Astrocyte (in vitro differentiated cells and primary cell): Measurements from ENCODE around the gene KCNJ12. TPM values are rescaled to one million over a fixed set of nuclear protein-coding genes. Genes with fewer than 3 reads are reported as not detected.
"Not testable (repeated sequence)": the region's sequence is repeated elsewhere in the genome, so short reads cannot be mapped to it uniquely, and the experiment has no call there.

Source experiments
- DNase-seq: peaks from one replicate; pipeline ENCODE4 v3.0.0-alpha.2; 2010; ENCODE audit warnings: low read depth
- FAIRE-seq: peaks from 2 replicates; lab custom pipeline; 2011; peaks lifted over from hg19 to GRCh38; lab: Jason Lieb, UNC
- H2AFZ ChIP-seq: 2 replicates; pipeline ENCODE4 v1.6.0; 2012; ENCODE audit warnings: low read depth, low read length, inconsistent platforms
- H3K27ac ChIP-seq: 2 replicates; pipeline ENCODE4 v1.5.1; 2011; ENCODE audit warnings: low read depth, low read length, inconsistent platforms
- H3K27me3 ChIP-seq: 2 replicates; pipeline ENCODE4 v1.6.0; 2011; ENCODE audit warnings: low read length, inconsistent platforms; ENCODE audit not compliant: insufficient read depth
- H3K36me3 ChIP-seq: 2 replicates; pipeline ENCODE4 v1.5.1; 2011; ENCODE audit warnings: low read length, inconsistent platforms; ENCODE audit not compliant: insufficient read depth
- H3K4me1 ChIP-seq: 2 replicates; pipeline ENCODE4 v1.5.1; 2011; ENCODE audit warnings: low read length, inconsistent platforms; ENCODE audit not compliant: insufficient read depth
- H3K4me2 ChIP-seq: 2 replicates; pipeline ENCODE4 v1.6.0; 2012; ENCODE audit warnings: low read length, inconsistent platforms
- H3K4me3 ChIP-seq: 2 replicates; pipeline ENCODE4 v1.5.1; 2011; ENCODE audit warnings: low read depth, mild to moderate bottlenecking, low read length, inconsistent platforms; ENCODE audit not compliant: insufficient read depth
- H3K79me2 ChIP-seq: 2 replicates; pipeline ENCODE4 v1.6.0; 2012; ENCODE audit warnings: mild to moderate bottlenecking, low read length, inconsistent platforms; ENCODE audit not compliant: insufficient read depth
- H3K9ac ChIP-seq: 2 replicates; pipeline ENCODE4 v1.6.0; 2012; ENCODE audit warnings: mild to moderate bottlenecking, low read length, inconsistent platforms
- H3K9me3 ChIP-seq: 2 replicates; pipeline ENCODE4 v1.5.1; 2012; ENCODE audit warnings: low read depth, mild to moderate bottlenecking, low read length, inconsistent platforms; ENCODE audit not compliant: insufficient read depth
- H4K20me1 ChIP-seq: 2 replicates; pipeline ENCODE4 v1.6.0; 2012; ENCODE audit warnings: low read length, inconsistent platforms; ENCODE audit not compliant: insufficient read depth
- H3K27ac Mint-ChIP-seq: one replicate; pipeline ENCODE4 v1.8.0; 2021; ENCODE audit warnings: mild to moderate bottlenecking, mixed read lengths; ENCODE audit not compliant: unreplicated experiment
- H3K27me3 Mint-ChIP-seq: one replicate; pipeline ENCODE4 v1.8.0; 2021; ENCODE audit warnings: low read depth, mixed read lengths; ENCODE audit not compliant: unreplicated experiment
- H3K36me3 Mint-ChIP-seq: one replicate; pipeline ENCODE4 v1.8.0; 2021; ENCODE audit warnings: low read depth, mixed read lengths; ENCODE audit not compliant: unreplicated experiment
- H3K4me1 Mint-ChIP-seq: one replicate; pipeline ENCODE4 v1.8.0; 2021; ENCODE audit warnings: low read depth, mixed read lengths; ENCODE audit not compliant: unreplicated experiment
- H3K4me3 Mint-ChIP-seq: one replicate; pipeline ENCODE4 v1.8.0; 2021; ENCODE audit warnings: mild to moderate bottlenecking, moderate library complexity, mixed read lengths; ENCODE audit not compliant: unreplicated experiment
- H3K9me3 Mint-ChIP-seq: one replicate; pipeline ENCODE4 v1.8.0; 2021; ENCODE audit warnings: mild to moderate bottlenecking, mixed read lengths; ENCODE audit not compliant: unreplicated experiment
- total RNA-seq: library from RNA; stranded (reverse); gene quantifications from 2 replicates; pipeline ENCODE4 v1.2.1, GENCODE V29; 2021

KCNJ12 gene
- total RNA-seq, 1 donor from 2014 or later, result 1.2 TPM

DNA sequence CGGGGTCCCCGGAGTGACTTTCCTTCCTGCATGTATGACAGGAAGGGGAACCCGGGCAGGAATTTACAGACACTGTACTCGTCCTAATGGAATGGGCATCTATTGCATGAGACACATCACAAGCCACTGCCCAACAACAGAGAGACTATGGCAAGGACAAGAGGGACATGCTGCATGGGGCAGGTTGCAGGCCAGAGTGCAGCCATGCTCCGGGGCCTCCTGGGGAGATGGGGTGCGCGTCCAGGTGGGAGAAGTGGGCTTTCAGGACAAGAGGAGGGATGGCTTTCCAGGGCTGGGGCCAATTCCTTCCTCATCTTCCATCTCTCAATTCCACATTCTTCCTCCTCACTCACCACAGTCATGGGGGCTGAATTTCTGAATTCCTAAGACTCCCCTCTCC lies 60.3 kb downstream of the KCNJ12 start:
- H3K9me3 Mint-ChIP-seq, H3K27ac ChIP-seq, H3K4me2 ChIP-seq, DNase-seq, H3K79me2 ChIP-seq, H3K36me3 Mint-ChIP-seq, H4K20me1 ChIP-seq, H3K4me1 Mint-ChIP-seq, H3K27me3 ChIP-seq, H3K4me1 ChIP-seq, H2AFZ ChIP-seq, H3K4me3 ChIP-seq, H3K9ac ChIP-seq, H3K36me3 ChIP-seq, H3K4me3 Mint-ChIP-seq, FAIRE-seq, H3K27ac Mint-ChIP-seq, H3K9me3 ChIP-seq: not testable (repeated sequence)
- peaks cover 37% of the 10 kb centered on the region for H3K27me3 Mint-ChIP-seq

DNA sequence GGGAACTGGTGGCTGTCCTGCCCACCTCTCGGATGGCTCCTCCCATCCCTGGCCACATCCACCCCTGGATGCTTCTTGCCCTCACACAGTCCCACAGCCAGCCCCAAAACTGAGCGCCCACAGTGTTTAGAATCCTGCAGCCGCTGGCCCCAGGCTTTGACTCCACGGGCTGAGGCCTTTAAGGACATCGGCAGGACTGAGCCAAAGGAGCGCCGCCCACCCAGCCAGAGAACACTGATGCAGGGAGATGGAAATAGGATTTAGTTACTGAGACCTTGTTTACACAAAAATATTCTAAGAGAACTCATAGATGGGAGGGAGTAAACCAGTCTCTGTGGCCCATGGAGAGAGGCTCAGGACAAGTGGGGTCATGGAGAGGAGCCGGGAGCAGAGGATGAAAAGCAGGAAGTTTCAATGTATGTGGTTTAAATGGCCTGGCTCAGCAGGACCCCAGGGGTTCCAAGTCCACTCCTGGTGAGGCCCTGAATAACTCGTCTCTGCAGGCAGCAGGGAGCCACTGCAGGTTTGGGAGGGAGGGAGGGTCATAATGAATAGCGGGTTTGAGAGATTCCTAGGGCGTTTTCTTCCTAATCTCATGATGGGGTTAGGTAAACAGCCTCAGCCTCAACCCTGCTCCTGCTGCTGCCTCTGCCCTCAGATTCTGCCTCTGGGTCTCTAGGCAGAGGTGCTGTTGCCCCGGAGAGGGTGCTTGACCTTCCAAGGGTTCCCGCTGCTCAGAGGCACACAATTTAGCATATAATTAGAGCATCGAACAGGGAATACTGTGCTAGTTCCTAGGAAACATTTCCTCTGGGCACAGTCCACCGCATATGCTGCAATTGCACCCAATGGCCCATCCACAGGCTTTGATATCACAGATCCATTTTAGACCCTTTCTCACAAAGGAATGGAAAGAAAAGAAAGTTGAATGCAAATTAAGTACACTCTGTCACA lies 61.0 kb downstream of the KCNJ12 start:
- FAIRE-seq, H3K36me3 Mint-ChIP-seq, H3K4me1 ChIP-seq, H3K4me2 ChIP-seq, H3K36me3 ChIP-seq, H3K27ac ChIP-seq, H3K9me3 ChIP-seq, H3K9ac ChIP-seq, H4K20me1 ChIP-seq, DNase-seq, H2AFZ ChIP-seq, H3K79me2 ChIP-seq, H3K9me3 Mint-ChIP-seq, H3K4me1 Mint-ChIP-seq, H3K4me3 Mint-ChIP-seq, H3K27ac Mint-ChIP-seq, H3K4me3 ChIP-seq, H3K27me3 ChIP-seq: not testable (repeated sequence)
- peaks cover 38% of the 10 kb centered on the region for H3K27me3 Mint-ChIP-seq

DNA sequence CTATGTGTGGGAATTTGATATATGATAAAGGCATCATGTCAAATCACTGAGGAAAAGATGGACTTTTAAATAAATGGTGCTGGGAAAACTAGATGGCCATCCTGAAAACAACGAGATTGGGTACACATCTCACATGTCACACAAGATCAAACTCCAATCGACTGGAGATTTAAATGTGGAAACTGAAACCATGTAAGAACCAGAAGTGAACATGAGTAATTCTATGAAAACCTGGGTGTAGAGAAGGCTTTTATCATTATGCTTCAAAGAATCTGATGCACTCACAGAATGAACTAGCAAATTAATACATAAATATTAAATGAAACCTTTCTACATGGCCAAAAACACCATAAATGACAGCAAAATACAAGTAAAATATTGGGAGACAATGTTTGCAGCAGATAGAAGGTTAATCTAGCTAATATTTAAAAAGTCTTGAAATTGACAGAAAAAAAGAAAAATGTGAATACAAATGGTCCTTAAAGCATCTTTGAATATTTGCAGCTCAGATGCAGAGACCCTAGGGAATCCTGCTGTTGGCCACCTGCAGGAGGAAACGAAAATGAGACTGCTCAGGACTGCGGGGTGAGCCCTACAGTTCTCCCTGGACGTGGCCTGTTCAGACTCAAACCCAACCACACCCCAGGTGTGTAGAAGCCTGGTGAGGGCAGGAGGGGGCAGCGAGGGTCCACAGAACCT lies 62.3 kb downstream of the KCNJ12 start:
- H3K36me3 Mint-ChIP-seq, H3K4me3 Mint-ChIP-seq, DNase-seq, H3K4me1 ChIP-seq, H2AFZ ChIP-seq, H3K4me3 ChIP-seq, H3K79me2 ChIP-seq, H3K36me3 ChIP-seq, H3K9ac ChIP-seq, H3K27me3 ChIP-seq, H3K4me1 Mint-ChIP-seq, H3K27ac ChIP-seq, FAIRE-seq, H4K20me1 ChIP-seq, H3K27ac Mint-ChIP-seq, H3K9me3 Mint-ChIP-seq, H3K4me2 ChIP-seq, H3K9me3 ChIP-seq: not testable (repeated sequence)
- peaks cover 33% of the 10 kb centered on the region for H3K27me3 Mint-ChIP-seq

DNA sequence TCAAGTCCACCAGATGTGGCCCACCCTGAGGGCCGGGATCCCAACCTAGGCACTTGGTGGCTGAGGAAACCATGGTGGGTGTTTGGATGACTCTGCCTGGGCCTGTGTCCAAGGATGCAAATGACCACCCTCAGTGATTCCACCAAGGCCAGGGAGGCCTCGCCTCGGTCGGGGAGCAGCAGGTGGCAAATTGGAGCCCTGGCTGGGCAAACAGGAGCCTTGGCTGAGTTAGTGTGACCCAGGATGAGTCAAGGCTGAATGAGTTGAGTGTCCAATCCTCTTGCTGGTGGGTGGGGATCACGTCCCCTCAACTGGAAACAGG lies 62.8 kb downstream of the KCNJ12 start:
- H4K20me1 ChIP-seq, H3K36me3 ChIP-seq, H3K9me3 ChIP-seq, H3K36me3 Mint-ChIP-seq, H3K27me3 ChIP-seq, FAIRE-seq, H3K9ac ChIP-seq, H3K9me3 Mint-ChIP-seq, H3K4me1 Mint-ChIP-seq, H3K79me2 ChIP-seq, DNase-seq, H2AFZ ChIP-seq, H3K4me2 ChIP-seq, H3K4me3 ChIP-seq, H3K4me3 Mint-ChIP-seq, H3K27ac ChIP-seq, H3K4me1 ChIP-seq, H3K27ac Mint-ChIP-seq: not testable (repeated sequence)
- H3K27me3 Mint-ChIP-seq, result peaks cover 30% of the 10 kb centered on the region
